Fibroblast of skin of abdomen (primary cell): ENCODE data around the gene GSE1.

ENCODE experiments used
- DNase-seq: peaks from one replicate; pipeline ENCODE4 v3.0.0-alpha.2; 2013

The GSE1 gene

GRCh38 chr16:85607321-85607765 lies 5.8 kb upstream of the GSE1 start:
- DNase-seq, result no peak

DNA sequence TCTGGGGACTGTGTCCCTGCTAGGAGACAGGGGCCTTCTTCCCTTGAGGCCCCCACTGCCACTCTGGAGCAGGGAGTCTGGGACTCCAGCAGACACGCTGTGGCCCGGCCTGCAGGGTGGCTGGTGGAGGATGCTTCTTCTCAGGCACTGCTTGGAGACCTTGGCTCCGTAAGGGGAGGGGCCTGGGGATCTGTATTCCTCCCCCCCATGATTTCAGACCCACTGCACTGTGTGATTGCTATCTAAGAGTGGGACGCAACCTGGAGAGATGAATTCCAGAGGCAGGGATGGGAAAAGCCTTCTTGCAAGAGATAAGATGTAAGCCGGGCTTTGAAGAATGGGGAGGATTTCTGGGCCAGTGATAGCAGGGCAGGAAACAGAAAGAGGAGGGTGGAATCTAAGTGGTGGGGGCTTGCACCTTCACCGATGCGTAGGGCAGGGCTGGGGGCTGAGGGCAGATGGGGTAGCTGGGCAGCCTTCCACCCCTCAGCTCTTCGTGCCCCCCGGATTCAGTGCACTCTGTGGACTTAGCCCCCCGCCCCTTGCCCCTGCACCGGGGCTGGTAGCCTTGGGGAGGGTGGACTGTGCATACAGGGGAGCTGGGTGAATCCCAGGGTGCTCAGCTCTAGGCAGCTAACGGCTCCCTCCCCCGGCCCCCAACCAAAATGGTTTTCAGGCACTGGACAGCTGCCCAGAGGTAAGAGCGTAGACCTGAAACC lies 5.2 kb upstream of the GSE1 start:
- DNase-seq, result no peak

DNA sequence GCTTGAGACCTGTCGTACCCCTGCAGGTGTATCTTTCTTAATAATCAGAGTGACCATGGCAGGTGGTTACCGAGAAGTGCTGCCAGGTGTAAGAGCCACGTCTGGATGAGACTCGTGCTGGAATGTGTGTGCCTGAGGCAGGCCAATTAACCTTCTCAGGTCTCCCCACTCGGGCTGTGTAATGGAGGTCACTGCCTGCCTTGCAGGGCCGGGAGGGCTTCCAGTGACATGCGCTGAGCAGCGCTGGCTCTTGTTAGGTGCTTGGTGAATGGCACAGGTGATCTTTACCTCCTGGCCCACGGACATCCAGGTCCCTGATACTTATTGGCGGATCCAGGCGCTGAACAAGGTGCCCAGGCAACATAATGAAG lies 4.6 kb upstream of the GSE1 start:
- DNase-seq, result no peak

DNA sequence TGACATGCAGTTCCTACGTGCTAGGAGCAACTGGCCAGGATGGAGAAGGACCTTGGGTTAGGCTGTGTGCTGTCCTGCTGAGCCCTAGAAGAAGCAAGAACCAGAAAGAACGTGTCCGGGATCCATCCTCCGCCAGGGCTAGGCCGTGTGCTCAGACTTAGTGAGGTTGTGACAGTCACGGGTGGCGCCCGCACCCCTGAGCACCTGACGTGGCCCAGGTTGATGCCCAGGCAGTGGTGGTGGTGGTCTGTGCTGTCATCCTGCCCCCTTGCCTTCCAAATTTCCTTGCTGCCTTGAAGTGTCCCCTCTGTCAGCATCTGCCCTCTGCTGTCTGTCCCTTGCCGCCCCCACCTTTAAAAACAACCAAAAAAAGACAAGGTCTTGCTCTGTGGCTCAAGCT lies 4.2 kb upstream of the GSE1 start:
- no peak for DNase-seq

DNA sequence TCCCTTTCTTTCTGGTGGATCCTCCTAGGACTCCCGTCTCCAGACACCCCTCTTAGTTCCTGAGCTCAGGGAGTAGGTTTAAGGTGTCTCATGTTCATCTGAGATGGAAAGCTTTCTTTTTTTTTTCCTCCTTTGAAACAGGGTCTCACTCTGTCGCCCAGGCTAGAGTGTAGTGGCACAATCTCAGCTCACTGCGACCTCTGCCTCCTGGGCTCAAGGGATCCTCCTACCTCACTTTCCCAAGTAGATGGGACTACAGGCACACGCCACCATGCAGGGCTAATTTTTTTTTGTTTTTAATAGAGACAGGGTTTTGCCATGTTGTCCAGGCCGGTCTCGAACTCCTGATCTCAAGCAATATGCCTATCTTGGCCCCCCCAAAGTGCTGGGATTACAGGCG lies 3.6 kb upstream of the GSE1 start:
- DNase-seq, result no peak

- no peak for DNase-seq
Observed at GRCh38 chr16:85610059-85610445, 3.1 kb upstream of the GSE1 start.

- peak; percentile 90 for DNase-seq
Observed at GRCh38 chr16:85610446-85611193, 2.5 kb upstream of the GSE1 start.

DNA sequence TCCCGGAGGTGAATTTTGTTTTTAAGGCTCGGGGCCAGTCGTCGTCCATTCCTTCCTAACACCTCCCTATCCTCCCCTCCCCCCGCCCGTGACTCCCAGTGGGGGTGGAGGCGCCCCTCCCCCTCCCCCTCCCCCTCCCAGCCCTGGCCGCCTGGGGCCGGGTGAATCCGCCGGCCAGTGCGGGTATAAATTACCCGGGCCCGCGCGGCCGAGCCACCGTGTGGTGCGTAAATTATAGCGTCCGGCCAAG lies 2.0 kb upstream of the GSE1 start:
- DNase-seq, result no peak

DNA sequence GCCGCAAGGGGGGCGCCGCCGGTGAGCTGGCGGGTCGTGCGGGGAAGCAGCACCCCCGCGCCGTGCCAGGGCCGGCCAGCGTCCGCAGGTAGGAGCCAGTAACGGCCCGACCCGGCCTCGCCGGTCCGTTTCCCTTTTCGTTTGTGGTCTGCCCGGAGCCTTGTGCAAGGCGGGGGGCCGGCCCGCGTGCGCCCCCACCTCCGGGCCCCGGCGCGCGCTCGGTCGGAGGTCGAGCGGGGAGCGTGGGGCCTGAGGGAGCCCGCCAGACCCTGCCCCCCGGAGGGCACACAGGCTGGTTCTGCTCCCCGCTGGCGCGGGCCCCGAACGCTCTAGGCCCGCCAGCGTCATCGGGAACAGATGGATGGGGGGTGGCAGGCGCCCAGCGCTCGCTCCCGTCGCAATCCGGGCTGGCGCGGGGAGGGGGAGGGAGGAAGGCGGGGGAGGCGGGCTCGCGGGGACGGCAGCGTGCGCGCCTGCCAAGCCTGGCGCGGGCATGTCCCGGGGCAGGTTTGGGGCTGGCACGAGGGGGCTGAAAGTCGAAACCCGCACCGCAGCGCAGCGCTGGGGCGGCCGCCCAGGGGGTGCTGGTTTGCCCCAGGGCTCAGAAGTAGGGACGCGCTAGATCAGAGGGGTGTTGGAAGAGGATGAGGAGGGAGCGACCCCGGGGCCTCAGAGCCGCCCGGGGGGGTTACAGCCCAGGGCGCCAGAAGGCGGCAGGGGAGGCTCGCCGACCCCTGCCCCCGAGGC lies 1.5 kb upstream of the GSE1 start:
- peak; percentile 85 for DNase-seq

GRCh38 chr16:85612191-85612800 lies 826 bp upstream of the GSE1 start:
- peak; percentile 95 for DNase-seq

DNA sequence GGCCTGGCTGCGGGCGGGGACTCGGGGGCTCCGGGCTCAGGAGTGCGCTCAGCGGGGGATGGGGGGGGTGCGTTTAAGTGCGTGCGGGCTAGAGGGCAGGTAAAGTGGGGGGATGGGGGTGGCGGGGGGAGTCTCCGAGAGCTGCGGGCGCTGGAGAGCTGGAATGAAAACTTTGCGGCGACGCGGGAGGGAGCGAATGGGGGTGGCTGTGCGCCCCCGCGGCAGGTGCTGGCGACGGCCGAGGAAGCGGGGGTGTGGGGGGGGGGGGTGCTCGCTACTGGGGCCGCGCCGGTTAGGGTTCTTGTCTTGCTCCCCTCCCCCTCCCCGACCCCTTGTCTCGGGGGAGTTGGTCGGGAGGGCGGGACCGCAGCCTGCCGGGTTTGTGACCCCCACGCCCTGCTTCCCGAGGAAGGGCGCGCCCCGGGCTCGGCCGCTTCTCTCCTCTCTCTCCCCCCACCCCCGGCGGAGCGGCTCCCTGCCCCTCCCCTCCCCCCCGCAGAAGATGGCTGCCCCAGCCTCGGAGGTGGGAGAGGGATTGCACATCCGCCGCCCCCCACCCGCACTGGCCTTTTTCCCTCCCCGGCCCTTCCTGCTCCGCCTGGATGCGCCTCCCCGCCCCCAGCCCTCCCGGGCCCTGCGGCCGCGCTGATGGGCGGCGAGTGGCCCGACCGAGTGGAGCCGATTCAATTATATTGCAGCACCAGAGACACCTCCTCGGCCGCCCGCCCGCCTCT lies 649 bp downstream of the GSE1 start:
- DNase-seq, result peak; percentile 44

GRCh38 chr16:85614338-85615013 lies 1.4 kb downstream of the GSE1 start:
- DNase-seq, result no peak

GRCh38 chr16:85615014-85615851 lies 2.1 kb downstream of the GSE1 start:
- no peak for DNase-seq

DNA sequence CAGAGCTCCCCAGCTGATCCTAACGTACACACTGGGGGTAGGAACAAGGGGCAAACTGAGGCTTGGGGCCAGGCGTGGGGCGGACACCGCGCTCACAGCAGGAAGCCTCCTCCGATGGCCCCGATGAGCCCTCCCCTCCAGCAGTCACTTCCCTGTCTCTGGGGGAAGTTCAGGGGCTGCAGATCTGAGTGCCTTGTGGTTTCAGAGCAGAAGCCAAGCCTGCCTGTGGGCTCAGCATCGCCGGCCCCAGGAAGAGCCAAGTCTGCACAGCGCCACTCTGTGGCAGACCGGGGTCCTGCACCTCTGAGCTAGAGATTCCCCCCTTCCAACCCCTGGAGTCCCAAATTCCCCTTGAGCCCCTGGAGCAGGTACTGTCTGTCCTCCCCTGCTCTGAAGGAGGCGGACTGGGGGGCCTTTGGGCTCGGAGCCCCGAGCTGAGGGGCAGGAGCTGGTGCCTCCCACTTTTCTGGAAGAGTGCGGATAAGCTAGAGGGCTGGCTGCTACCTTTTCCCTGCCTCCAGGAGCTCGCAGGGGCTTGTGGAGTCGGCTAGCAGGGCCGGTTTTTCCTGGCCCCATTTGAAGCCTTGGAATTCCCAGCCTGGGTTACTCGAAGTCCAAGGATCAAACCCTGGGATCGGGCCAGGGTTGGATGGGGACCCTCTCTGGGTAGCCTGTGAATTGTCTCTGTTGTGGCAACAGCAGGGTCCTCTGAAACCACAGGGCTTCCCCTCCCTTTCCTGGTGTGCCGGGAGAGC lies 2.9 kb downstream of the GSE1 start:
- peak; percentile 91 for DNase-seq

DNA sequence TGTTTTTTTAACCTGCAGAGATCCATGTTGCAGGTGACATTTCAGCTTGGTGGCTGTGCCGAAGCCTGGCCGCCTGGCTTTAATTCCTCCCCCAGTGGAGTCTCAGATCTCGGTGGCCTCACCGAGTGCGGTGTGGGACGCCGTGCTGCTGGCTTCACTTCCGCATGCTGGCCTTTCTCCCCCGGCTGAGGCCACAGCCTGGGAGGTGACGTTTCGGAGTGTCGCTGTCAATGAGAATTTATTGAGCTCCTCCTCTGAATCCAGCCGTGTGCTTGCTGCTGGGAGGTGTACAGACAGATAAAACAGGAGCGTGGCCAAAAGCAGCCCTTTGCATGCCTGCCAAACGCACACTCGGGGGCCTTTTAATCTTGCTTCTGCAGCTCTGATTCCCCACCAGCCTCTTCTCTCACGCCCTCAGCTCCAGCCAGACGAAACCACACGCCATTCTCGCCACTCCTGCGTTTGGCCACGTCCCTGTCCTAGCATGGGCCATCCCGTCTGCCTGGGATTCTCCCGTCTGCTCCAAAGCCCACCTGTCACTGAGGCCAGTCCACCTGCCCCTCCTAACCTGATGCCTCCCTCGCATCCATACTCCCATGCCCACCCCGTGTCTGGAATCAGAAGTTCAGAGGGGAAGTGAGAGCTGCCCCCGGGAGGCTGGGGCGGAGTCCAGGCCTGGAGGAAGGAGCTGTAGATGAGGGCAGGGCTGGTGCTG lies 3.6 kb downstream of the GSE1 start:
- peak; percentile 22 for DNase-seq

- no peak for DNase-seq
Observed at GRCh38 chr16:85617948-85618347, 4.8 kb downstream of the GSE1 start.

DNA sequence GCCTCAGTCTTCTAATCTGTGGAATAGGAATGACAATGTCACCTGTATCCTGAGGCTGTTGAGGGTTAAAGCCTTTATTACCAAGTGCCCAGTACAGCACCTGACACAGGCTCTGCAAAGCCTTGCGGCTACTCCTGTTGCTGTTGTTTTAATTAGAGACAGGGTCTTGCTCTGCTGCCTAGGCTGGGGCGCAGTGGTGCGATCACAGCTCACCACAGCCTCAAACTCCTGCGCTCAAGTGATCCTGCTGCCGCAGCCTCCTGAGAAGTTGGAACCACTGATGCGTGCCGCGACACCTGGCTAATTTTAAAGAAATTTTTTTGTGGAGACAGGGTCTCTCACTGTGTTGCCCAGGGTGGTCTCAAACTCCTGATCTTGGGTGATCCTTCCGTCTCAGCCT lies 5.4 kb downstream of the GSE1 start:
- DNase-seq, result no peak

GRCh38 chr16:85619101-85619891 lies 6.2 kb downstream of the GSE1 start:
- no peak for DNase-seq

- no peak for DNase-seq
Observed at GRCh38 chr16:85620374-85620773, 7.3 kb downstream of the GSE1 start.
